NCI-H460 (cell line): ENCODE data around the gene SMO. TPM values are rescaled to one million over a fixed set of nuclear protein-coding genes. Genes with fewer than 3 reads are reported as not detected.
"Not testable (repeated sequence)": the region's sequence is repeated elsewhere in the genome, so short reads cannot be mapped to it uniquely, and the experiment has no call there.

Experiments
- DNase-seq: peaks from one replicate; pipeline ENCODE4 v3.0.0-alpha.2; 2016; ENCODE audit warnings: low read depth; ENCODE audit errors: extremely low read depth
- total RNA-seq: library from RNA; depleted of rRNA; stranded (reverse); fragments of >200 nt; shearing (Covaris generic); gene quantifications from 2 replicates; pipeline ENCODE4 v1.2.3, GENCODE V29; 2014

The SMO gene
- total RNA-seq, 1 experiment from 2014 or later = 7.1 TPM

DNA sequence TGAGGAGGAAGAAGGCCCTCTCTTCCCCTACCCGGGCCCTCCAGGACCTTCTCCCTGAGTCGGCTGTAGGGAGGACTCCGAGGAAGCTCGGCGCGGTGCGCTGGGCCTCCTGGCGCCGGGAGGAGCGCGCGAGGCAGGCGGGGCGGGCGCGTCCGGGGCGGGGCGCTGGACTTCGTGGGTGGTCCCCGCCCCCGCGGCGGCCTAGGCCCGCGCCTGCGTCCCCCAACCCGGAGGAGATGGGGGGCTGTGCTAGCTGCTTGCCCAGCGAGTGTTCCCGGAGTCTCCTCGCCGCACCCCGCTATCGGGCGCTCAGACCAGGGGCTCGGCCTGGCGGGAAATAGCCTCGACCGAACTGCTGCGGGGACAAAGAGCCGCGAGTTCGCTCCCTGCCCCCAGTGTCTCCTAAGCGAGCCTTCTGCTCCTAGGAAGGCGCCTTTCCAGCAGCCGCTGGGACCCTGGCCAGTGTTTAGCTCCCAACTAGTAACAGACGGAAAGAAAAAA lies 19.2 kb upstream of the SMO start:
- DNase-seq = no peak

DNA sequence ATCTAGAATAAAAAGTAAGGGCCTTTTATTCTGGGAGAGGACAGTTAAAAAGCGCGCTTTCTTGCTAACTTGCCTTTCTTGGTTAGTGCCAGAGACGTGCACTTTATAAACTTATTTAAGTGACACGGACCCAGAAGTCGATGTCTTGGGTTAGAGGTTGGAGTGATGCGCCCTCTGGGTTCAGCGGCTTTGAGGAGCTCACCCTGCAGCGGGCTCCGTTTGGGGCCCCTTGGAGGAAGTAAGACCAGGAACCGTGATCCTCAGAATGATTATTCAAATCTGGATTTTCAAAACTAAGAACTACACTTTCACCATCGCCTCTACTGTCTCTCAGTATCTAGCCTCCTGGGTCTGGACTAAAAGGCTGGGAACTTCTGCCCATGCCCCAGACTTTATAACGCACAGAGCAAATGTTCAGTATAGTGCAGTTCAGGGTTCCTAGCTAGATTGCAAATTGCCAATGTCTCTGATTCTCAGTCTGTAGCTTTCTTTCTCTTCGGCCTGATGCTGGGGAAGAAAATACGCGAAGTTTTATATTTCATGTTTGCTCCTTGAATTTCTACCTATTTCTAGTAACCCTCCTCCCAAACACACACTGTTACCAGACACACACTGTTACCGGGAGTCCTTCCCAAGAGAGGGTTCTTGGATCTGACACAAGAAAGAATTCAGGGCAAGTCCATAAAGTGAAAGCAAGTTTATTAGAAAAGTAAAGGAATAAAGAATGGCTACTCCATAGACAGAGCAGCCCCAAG lies 18.6 kb upstream of the SMO start:
- no peak for DNase-seq

DNA sequence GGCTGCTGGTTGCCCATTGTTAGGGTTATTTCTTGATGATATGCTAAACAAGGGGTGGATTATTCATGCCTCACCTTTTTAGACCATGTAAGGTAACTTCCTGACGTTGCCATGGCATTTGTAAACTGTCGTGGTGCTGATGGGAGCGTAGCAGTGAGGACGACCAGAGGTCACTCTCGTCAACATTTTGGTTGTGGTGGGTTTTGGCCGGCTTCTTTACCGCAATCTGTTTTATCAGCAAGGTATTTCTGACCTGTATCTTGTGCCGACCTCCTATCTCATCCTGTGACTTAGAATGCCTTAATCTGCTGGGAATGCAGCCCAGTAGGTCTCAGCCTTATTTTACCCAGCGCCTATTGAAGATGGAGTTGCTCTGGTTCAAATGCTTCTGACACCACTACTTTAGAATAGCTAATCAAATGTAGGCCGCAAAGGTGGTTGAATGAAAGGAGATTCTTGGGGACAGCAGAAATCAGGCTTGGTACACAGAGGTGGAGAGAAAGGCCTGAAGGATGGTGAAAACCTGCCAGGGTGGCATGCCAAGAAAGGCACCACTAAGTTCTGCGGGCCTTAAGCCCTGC lies 17.9 kb upstream of the SMO start:
- DNase-seq = no peak

DNA sequence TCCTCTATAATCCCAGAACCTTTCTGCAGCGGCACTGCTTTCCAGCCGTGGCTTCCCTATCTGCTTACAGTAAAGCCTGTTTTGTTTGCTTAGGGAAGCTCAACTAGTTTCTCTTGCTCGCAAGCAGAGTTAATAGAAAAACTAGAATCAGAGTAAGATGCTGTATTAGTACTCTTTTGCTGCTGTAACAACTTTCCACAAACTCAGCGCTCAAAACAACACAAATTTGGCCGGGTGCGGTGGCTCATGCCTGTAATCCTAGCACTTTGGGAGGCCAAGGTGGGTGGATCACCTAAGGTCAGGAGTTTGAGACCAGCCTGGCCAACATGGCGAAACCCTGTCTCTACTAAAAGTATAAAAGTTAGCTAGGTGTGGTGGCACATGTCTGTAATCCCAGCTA lies 14.6 kb upstream of the SMO start:
- DNase-seq = not testable (repeated sequence)

DNA sequence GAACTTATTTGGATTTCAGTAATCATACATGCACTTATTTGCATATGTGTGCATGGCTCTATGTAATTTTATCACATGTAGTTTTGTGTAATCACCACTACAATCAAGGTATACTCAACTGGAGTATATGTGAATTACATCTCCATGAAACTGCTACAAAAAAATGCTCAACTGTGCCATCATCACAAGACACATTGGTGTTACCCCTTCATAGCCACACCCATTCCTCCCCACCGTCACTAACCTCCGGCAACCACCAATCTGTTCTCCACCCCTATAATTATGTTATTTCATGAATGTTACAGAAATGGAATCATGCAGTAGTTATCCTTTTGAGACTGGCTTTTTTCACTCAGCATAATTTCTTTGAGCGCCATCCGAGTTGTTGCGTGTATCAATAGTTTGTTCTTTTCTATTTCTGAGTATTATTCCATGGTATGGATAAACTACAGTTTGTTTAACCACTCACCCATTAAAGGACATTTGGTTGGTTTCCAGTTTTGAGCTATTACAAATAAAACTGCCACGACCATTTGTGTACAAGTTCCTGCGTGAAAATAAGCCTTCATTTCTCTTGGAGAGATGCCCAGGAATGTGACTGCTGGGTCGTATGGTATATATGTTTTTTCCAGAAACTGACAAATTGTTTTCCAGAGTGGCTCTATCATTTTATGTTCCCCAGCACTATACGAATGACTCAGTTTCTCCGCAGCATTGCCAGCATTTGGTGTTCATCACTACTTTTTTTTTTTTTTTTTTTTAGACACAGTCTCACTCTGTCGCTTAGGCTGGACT lies 11.3 kb upstream of the SMO start:
- DNase-seq = no peak

DNA sequence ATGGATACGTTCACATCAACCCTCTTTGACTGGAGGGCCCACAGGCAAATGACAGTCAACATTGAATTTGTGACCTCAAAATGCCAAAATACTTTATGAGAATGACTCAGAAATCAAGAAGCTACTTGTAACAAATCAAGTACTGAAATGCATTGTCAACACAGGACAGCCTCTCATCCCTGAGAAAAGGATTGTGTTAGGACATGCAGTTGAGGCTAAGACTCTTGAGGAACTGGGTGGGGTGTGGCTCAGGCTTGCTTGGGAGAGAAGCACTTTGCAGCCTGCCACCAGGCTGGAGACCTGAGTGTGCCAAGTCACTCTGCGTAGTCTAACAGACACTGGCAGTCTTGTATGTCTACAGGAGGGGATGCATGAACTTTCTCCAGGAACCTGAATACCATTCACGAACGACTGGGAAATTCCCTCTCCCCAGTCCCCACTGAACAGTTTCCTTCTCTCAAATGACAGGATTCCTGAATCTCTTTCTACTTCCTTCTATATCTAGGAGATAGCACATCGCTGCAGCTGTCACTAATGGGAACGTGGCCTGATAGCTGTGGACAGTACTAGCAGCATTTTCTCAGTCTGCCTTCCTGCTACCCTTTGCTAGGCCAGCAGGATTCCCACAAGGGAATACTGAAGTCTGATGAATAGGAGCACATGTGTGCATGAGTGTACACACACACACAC lies 3.3 kb upstream of the SMO start:
- DNase-seq = no peak

DNA sequence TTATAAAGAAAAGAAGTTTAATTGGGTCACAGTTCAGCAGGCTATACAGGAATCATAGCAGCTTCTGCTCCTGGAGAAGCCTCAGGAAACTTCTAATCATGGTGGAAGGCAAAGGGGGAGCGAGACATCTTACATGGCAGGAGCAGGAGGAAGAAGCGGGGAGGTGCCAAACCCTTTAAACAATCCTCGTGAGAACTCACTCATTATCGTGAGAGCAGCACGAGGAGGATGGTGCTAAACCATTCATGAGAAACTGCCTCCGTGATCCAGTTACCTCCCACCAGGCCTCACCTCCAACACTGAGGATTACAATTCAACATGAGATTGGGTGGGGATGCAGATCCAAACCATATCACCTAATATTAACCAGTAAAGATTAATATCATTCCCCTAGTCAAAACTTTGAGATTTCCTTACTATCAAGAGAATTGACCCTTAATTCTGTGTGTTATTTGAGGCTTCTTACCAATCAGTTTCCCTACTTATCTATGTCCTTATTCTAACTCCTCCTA lies 1.6 kb upstream of the SMO start:
- DNase-seq = no peak

DNA sequence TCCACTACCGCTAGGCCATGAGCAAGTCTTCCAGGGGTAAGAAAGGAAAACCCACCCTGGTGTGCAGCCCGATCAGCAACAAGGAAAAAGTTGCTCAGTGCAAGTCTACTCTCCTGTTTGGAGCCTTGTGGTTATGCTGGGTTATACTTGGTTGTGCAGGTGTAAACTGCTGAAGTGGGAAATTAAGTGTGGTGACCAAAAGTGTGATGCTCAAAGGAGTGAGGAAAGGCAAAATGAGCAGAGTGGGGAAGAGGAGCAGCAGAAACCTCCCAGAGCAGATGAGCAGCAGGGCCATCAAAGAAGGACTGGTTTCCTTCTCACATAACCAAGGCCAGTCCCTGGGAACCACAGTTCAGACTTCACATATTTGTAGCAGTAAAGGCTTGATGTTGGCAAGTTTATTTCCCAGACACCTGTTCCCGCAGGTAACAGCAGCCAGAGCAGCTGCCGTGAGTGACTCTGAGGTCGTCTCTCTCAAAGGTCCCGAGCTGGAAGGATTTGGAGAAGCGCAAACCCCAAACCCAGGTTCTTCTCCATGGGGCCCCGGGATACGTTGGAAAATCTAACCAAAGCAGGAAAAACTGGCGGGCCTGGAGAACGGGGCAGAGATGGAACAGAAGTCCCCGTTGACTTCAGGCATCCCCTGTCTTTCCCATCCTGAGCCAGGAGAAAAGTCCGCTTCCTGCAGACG lies 607 bp upstream of the SMO start:
- DNase-seq = no peak

DNA sequence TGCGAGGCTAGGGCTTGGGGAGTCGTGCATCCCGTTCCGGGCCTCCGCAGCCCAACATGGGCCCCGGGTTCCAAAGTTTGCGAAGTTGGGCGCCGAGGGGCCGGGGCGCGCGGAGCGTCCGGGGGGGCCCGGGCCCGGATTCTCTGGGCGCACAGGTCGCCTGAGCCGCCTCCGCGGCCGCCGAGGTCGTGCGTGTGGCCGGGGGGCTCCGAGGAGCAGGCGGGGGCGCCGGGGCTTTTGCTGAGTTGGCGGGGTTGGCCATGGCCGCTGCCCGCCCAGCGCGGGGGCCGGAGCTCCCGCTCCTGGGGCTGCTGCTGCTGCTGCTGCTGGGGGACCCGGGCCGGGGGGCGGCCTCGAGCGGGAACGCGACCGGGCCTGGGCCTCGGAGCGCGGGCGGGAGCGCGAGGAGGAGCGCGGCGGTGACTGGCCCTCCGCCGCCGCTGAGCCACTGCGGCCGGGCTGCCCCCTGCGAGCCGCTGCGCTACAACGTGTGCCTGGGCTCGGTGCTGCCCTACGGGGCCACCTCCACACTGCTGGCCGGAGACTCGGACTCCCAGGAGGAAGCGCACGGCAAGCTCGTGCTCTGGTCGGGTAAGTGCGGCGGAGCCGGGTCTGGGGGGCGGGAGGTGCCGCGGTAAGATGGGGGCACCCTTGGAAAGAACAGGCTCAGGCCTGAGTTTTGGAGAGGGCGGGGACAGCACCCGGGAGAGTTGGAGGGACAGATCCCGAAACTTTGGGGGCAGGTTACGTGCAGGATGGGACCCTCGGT lies 643 bp downstream of the SMO start:
- DNase-seq = no peak

DNA sequence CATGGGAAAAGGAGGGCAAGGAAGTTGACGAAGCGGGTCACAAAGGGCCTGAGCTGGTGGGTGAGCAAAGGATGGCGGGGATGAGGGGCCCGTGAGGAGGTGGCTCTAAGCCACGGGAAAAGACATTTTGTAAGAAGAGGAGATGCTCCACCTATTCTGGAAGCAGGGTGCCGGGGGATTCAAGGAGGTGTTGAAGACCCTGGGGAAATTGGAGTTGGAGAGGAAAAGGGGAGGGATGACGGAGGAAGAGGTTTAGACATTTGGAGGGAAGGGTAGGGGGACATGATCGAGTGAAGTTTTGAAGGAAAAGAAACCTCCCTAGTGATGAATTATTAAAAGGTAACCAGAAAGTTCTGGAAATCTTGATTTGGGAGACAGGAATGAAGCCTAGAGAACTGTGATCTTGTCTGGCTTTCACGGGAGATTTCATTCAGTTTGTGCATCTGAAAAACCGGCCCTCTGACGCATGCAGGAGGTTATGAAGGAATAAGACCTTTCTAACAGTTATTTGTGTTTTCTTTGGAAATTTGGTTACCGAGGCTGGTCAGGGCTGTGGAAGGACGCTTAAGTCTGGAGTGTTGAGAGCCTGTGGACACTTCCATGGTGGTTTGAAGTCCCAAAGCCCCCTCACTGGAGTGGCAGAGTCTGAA lies 1.4 kb downstream of the SMO start:
- DNase-seq = no peak

DNA sequence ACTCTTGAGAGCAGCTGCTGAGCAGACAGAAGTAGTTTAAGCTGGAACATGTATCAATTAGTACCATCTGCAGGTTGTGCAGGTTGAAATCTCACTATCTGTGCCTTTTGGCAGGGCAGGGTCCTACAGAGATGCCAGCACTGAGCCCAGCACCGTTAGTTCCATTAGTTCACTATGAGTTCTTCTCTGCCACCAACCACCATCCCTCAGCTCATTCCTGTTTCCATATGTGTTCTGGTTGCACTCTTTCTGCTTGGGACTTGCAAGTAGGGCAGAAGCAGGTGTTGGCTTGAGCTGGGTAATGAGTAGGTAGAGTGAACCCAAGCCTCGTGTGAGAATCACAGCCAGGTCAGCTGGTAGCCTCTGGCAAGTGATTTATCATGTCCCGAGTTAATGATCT lies 2.8 kb downstream of the SMO start:
- no peak for DNase-seq

DNA sequence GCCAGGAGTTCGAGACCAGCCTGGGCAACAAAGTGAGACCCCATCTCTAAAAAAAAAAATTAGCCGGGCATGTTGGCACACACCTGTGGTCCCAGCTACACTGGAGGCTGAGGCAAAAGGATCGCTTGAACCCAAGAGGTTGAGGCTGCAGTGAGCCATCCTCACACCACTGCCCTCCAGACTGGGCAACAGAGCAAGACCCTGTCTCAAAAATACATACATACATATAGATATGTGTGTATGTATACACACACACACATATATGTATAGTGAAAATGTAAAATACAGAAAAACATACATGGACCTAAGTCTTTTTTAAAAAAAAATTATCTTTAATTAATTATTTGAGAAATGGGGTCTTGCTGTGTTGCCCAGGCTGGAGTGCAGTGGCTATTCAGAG lies 5.5 kb downstream of the SMO start:
- DNase-seq = no peak

DNA sequence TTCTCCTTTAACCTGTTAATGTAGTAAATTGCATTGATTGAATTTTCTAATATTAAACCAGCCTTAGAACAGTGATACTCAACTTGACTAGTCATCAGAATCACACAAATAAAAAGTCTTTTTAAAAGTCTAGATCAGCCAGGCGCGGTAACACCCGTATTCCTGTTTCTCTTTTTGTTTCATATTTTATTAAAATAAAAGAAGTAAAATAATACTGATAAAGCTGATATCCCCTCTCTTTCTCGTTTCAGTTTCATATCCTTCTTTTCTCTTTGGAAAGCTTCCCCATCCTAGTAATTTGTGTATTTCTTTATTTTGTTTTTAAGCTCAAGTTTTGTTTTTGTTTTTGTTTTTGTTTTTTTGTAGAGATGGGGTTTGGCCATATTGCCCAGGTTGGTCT lies 9.3 kb downstream of the SMO start:
- no peak for DNase-seq

DNA sequence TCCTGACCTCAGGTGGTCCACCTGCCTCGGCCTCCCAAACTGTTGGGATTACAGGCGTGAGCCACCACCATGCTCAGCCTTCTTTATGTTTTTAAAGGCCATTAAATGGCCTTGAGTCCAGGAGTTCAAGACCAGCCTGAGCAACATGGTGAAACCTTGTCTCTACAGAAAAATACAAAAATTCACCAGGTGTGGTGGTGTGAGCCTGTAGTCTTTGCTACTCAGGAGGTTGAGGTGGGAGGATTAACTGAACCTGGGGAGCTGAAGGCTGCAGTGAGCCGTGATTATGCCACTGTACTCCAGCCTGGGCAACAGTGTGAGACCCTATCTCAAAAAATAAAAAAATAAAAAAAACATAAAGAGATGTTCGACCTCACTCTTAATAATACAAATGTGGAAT lies 11.0 kb downstream of the SMO start:
- DNase-seq = no peak

DNA sequence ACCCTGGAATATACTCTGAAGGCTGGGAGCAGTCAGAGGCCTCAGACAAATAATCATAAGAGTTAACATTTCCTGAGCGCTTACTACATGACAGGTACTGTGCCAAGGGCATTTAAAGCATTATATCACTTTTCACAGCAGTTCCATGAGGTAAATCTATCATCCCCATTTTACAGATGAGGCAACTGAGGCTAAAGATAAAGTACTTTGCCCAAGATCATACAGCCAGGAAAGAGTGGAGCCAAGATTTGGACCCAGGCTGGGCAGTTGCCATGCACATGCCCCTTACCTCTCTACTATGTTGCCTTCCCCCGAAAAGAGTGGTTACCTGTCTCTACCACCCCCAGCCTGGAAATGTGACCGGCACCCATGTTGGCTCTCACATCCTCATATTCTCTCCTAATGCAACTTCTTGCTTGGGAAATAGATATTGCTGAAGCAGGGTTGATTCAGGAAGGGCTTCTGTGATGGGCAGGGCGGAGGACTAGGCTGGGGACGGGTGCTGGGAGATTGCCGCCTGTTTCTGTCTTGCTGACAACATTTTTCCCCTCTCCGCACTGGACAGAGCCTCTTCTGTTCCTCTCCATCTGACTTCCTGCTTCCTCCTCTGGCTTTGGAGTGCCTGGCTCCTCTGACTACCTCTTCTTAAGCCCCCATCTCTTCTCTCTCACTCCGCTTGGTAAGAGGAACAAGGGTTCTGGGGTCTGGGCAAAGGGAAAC lies 13.8 kb downstream of the SMO start:
- DNase-seq = no peak

DNA sequence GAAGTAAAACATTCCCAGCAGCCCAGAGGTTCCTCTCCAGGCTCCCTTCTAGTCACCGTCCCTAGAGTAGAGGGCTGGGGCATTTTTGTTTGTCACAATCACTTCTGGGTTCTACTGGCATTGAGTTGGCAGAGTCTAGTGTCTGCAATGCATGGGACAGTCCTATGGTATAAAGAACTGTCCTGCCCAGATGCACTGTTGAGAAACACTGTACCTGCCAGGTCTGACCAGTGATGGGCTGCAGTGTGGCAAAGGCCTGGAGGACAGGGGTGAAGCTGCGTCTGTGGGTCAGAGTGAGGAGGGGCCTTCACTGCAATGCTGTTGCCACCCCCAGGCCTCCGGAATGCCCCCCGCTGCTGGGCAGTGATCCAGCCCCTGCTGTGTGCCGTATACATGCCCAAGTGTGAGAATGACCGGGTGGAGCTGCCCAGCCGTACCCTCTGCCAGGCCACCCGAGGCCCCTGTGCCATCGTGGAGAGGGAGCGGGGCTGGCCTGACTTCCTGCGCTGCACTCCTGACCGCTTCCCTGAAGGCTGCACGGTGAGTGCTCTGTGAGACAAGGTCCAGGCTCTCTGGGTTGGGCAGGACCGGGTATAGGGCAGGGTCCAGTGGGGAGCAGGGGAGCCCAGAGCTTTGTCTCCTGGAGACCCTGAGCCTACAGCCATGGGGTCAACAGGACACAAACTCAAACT lies 14.8 kb downstream of the SMO start:
- DNase-seq = no peak

DNA sequence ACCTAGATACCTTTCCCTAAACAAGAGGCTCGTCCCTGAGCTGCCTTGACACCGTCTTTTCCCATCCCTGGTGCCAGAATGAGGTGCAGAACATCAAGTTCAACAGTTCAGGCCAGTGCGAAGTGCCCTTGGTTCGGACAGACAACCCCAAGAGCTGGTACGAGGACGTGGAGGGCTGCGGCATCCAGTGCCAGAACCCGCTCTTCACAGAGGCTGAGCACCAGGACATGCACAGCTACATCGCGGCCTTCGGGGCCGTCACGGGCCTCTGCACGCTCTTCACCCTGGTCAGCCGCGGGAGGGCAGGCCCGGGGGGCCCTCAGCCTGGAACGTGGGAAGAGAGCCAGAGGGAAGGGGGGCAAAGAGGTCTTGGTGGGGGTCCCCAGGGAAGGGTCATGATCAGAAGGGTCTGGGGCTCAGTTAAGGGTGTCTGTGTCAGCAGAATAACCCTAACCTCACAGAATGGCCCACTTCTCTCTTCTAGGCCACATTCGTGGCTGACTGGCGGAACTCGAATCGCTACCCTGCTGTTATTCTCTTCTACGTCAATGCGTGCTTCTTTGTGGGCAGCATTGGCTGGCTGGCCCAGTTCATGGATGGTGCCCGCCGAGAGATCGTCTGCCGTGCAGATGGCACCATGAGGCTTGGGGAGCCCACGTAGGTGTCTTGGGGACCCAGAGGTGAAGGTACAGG lies 16.8 kb downstream of the SMO start:
- no peak for DNase-seq
